Upper lobe of right lung (tissue), 1 donor: ENCODE measurements around the gene RRBP1. TPM values are rescaled to one million over a fixed set of nuclear protein-coding genes. Genes with fewer than 3 reads are reported as not detected.

Experiments
- ATAC-seq: fragments of 200-7000 bp; cut with Tn5 transposase; one replicate; pipeline ENCODE4 v1.9.1; 2020; ENCODE audit warnings: mild to moderate bottlenecking, moderate library complexity
- DNase-seq: peaks from one replicate; pipeline ENCODE4 v3.0.0-alpha.2; 2020
- H3K27ac ChIP-seq: fragments of 200-600 bp; one replicate; pipeline ENCODE4 v1.8.0; 2022
- H3K27me3 ChIP-seq: fragments of 200-600 bp; one replicate; pipeline ENCODE4 v1.8.0; 2022; ENCODE audit warnings: mild to moderate bottlenecking
- H3K36me3 ChIP-seq: fragments of 200-600 bp; one replicate; pipeline ENCODE4 v1.8.0; 2022
- H3K4me1 ChIP-seq: fragments of 200-600 bp; one replicate; pipeline ENCODE4 v1.8.0; 2022
- H3K4me3 ChIP-seq: fragments of 200-600 bp; one replicate; pipeline ENCODE4 v1.8.0; 2022; ENCODE audit warnings: mild to moderate bottlenecking
- H3K9me3 ChIP-seq: fragments of 200-600 bp; one replicate; pipeline ENCODE4 v1.8.0; 2022
- CTCF ChIP-seq: fragments of 200-600 bp; IDR thresholded peaks from one replicate; pipeline ENCODE4 v1.8.0; 2022; ENCODE audit warnings: antibody characterized with exemption
- intact Hi-C: fragments of 100-400 bp; cut with DNase I; formaldehyde crosslinking; loops from one replicate; pipeline ENCODE4 v1.11.0; 2022
- total RNA-seq: library from RNA; stranded (reverse); fragmentation: NEBNext Ultra II Directional; extraction: Animal tissue kit (Norgen Biotek cat#: 25700); gene quantifications from one replicate; pipeline ENCODE4 v1.2.1, GENCODE V29; 2021
- donor health status: DM: no; HTN: yes; CAD: no; lungs with severe emphysema.

The RRBP1 gene
- total RNA-seq, 1 donor from 2014 or later = 166 TPM

- Histone ChIP-seq H3K27ac (no peak overlapping the region), H3K36me3 (peaks cover 55% of the 10 kb centered on the region), H3K9me3 (no peaks in the 10 kb centered on the region), H3K27me3 (no peaks in the 10 kb centered on the region), H3K4me1 (peaks cover 14% of the 10 kb centered on the region), H3K4me3 (no peak overlapping the region)
- ATAC-seq (no peak), DNase-seq (no peak)
- no peak for TF ChIP-seq CTCF
- intact Hi-C loops = no loop called here
Measured at GRCh38 chr20:17642404-17643269, 39.4 kb downstream of the RRBP1 start.

DNA sequence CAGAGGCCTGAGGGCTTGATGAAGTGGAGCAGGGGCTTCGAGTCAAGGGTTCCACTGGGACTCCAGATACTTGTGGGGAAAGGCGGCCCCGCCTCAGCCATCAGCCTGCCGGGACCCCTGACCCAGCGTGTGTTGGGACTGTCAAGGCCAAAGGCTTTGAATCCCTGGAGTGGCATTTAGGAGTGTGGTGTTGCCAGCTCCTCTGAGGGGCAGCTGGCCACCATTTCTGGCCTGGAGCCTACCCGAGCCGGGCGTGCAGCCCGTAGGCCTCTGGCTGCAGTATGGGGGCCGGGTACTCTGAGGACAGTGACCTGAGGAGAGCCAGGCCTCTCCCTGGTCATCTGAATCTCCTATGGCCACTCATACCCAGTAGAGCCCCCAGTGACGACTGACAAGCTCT is 40.0 kb downstream of the RRBP1 start:
- H3K27ac ChIP-seq = no peak overlapping the region
- H3K27me3 ChIP-seq = no peaks in the 10 kb centered on the region
- no peak for ATAC-seq
- no peaks in the 10 kb centered on the region for H3K9me3 ChIP-seq
- intact Hi-C loops = no loop called here
- peaks cover 11% of the 10 kb centered on the region for H3K4me1 ChIP-seq
- DNase-seq = no peak
- no peak overlapping the region for H3K4me3 ChIP-seq
- TF ChIP-seq CTCF = no peak
- H3K36me3 ChIP-seq = peaks cover 58% of the 10 kb centered on the region

GRCh38 chr20:17641520-17641964 is 40.5 kb downstream of the RRBP1 start:
- Histone ChIP-seq H3K36me3 (peaks cover 62% of the 10 kb centered on the region), H3K4me1 (peaks cover 9% of the 10 kb centered on the region), H3K27ac (no peak overlapping the region), H3K4me3 (no peak overlapping the region), H3K9me3 (no peaks in the 10 kb centered on the region), H3K27me3 (no peaks in the 10 kb centered on the region)
- intact Hi-C loops = no loop called here
- TF ChIP-seq CTCF = no peak
- ATAC-seq (no peak), DNase-seq (no peak)

DNA sequence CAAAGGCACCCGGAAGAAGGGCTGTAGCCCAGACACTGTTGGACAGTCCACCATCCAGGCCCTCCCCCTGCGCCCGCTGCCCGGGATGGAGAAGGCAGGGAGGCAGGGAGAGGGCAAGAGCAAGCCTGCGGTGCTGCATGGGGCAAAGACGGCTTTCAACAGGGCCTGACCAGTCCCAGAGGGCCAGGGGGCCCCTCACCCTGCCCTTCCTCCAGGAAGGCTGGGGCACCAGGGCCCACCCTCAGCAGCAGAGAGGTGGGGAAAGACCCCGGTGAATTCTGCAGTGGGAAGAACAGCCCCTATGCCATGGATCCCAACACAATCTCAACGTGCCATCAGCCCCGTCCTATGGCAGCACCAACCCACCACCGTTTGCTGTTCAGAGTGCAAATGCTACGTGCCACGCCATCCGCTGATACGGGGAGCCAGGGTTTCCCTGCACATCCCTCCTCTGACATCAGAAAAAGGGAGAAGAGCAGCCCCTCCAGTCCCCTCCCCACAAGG is 41.1 kb downstream of the RRBP1 start:
- Histone ChIP-seq H3K4me3 (no peak overlapping the region), H3K4me1 (peaks cover 12% of the 10 kb centered on the region), H3K9me3 (no peaks in the 10 kb centered on the region), H3K36me3 (peaks cover 68% of the 10 kb centered on the region), H3K27ac (no peak overlapping the region), H3K27me3 (no peaks in the 10 kb centered on the region)
- ATAC-seq (no peak), DNase-seq (no peak)
- intact Hi-C loops = no loop called here
- no peak for TF ChIP-seq CTCF

DNA sequence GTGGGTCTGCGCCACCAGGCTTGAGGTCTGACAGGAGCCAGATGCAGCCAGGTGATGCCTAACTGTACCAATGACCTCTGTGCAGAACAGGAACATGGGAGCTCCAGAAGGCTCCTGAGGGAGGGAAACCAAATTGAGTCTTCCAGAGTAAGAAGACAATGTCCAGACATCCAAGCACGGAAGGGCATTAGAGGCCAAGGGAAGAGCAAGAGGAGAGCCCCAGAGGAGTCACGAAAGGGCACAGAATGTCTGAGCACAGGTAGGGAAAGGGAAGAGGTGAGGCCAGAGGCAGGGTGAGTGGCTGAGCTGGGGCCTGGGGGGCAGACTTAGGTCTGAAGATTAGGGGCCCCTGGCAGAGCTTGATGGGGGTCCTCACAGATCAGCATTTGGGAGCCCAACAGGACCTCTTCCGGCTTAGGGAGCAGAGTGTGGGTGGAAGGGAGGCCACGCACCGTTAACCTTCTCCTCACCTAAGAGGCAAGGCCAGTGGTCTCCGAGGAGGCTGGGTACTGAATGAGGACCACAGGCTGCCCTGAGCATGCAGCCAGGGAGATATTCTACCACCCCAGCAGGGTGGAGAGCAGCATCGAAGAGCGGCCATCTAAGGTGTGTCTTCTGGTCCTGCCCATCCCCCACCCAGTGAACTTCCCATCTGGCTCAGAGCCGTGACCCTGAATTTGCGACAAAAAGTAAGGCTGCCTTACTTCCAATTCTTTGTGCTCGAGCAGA is 41.7 kb downstream of the RRBP1 start:
- DNase-seq = no peak
- H3K4me3 ChIP-seq = no peak overlapping the region
- no peak overlapping the region for H3K27ac ChIP-seq
- no peak for TF ChIP-seq CTCF
- H3K4me1 ChIP-seq = peaks cover 19% of the 10 kb centered on the region
- intact Hi-C loops = no loop called here
- H3K36me3 ChIP-seq = peaks cover 75% of the 10 kb centered on the region
- no peaks in the 10 kb centered on the region for H3K27me3 ChIP-seq
- no peak for ATAC-seq
- H3K9me3 ChIP-seq = no peaks in the 10 kb centered on the region
